Forelimb muscle (tissue), 1 donor: ENCODE results near the gene CIDEA. TPM values are rescaled to one million over a fixed set of nuclear protein-coding genes. Genes with fewer than 3 reads are reported as not detected.
"Not testable (repeated sequence)": the region's sequence is repeated elsewhere in the genome, so short reads cannot be mapped to it uniquely, and the experiment has no call there.

Experiments
- DNase-seq: peaks from one replicate; pipeline ENCODE4 v3.0.0-alpha.2; 2013; ENCODE audit warnings: low read depth
- polyA plus RNA-seq: library from polyadenylated mRNA; unstranded; fragments of 120-200 nt; gene quantifications from one replicate; pipeline ENCODE4 v1.2.1, GENCODE V29; 2013; ENCODE audit not compliant: insufficient read length

The CIDEA gene
- polyA plus RNA-seq, 1 donor, result not detected

DNA sequence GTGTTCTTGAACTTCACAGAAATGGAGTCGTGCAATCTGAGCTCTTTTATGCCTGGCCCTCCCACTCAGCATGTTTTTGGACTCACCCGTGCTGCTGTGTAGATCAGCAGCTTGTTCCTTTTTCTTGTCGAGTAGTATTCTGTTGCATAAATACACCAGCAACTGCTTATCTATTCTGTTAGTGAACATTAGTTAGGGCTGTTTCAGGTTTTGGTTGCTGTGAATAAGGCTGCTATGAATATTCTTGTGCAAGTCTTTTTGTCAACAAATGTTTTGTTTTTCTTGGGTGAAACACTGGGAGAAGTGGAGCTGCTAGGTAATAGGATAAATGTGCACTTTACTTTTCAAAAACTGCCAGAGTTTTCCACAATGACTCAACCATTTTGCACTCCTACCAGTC is 15.3 kb upstream of the CIDEA start:
- DNase-seq, result no peak

DNA sequence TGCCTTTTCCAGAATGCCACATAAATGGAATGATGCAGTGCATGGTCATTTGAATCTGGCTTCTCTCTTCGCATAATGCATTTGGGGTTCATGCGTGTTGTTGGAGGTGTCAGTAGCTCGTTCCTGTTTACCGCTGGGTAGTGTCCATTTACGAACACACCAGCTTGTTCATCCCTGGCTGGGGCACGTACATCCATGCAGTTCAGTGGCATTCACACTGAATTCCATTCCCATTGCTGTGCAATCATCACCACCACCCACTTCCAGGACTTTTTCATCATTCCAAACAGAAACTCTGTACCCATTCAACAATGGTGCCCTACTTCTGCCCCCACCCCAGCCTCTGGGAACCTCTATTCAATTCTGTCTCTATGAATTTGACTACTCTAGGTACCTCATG is 14.7 kb upstream of the CIDEA start:
- DNase-seq, result no peak

DNA sequence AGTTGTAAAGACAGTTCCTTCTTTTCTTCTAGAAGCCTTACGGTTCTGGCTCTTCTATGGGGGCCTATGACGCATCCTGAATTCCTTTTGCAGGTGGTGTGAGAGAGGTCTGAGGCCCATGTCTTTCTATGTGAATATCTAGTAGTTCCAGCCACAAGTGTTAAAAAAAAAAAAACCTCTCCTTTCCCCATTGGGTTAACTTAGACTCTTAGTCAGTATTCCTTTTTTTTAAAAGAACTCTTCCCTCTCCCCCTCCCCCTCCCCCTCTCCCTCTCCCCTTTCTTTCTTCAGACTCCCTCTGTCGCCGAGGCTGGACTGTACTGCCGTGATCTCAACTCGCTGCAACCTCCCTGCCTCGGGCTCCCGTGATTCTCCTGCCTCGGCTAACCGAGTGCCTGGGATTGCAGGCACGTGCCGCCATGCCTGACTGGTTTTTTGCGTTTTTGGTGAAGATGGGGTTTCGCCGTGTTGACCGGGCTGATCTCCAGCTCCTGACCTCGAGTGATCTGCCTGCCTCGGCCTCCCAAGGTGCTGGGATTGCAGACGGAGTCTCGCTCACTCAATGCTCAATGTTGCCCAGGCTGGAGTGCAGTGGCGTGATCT is 11.4 kb upstream of the CIDEA start:
- no peak for DNase-seq

DNA sequence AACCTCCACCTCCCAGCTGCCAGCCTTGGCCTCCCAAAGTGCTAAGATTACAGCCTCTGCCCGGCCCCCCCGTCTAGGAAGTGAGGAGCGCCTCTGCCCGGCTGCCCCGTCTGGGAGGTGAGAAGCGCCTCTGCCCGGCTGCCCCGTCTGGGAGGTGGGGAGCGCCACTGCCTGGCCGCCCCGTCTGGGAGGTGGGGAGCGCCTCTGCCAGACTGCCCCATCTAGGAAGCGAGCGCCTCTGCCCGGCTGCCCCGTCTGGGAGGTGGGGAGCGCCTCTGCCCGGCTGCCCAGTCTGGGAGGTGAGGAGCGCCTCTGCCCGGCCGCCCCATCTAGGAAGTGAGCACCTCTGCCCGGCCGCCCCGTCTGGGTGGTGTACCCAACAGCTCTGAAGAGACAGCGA is 10.9 kb upstream of the CIDEA start:
- DNase-seq, result not testable (repeated sequence)

DNA sequence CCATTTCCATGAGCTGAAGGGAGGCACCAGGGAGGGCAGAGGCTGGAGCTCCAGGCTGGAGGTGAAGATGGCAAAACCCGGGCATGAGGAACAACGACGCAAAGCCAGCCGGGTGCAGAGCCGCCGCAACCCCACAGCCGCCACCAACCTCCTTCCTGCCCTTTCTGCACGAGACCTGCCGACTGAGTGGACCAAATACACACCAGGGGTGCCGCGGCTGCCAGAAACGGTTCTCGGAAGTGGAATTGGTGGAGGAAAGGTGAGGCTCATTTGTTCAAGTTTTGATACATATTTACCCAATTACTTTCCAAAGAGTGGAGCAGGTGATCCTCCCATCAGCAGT is 8.4 kb upstream of the CIDEA start:
- no peak for DNase-seq

DNA sequence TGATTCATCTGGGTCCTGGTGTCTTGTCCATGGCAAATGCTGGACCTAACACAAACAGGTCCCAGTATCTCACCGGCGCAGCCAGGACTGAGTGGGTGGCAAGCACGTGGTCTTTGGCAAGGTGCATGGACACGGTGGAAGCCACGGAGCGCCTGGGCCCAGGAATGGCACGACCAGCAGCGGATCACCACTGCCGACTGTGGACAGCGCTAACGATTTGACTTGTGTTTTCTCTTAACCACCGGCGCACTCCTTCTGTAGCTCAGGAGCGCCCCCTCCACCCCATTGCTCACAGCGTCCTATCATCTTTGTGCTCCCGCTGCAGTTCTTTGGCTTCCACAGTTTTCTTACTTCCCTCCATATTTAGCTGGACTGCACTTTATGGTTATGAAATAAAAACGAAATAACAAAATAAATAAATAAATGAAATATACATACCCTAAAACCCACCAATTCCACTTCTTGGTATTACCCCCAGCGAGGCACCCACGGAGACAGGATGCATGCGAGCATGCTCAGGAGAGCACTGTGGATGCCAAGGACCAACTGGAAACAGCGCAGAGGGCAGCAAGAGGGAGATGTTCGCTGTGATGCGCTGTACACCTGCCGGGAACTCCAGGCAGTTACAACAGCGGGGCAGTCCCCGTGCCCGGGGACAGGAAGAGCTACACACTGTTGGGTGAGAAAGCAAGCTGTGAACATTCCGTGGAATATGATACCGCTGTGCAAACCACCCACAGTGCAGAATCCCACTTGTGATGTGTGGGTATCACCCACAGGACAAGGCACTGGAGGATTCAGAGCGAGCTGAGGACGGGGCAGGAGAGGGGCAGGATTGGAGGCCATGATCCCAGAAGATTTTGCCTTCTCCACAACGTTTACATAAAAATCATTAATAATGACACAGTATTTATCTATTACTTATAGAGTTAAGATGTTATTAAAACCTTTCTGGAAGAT is 7.0 kb upstream of the CIDEA start:
- no peak for DNase-seq

DNA sequence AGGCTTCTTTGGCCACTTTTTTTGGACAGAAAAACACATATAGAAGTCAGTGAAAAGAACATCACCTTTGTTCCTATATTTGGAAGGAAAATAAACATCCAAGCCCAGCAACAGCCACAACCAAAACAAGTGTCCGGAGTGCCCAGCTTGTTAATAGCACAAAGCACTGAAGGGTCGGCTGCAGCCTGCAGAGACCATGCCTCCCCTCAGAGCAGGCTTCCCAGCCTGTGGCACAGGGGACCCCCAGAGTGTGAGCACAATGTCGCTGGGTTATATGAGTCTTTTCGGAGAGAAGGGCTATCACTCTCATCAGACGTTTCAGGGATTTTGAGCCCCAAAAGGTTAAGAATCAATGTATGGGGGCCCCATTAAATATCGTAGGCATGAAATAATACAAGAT is 6.2 kb upstream of the CIDEA start:
- no peak for DNase-seq

DNA sequence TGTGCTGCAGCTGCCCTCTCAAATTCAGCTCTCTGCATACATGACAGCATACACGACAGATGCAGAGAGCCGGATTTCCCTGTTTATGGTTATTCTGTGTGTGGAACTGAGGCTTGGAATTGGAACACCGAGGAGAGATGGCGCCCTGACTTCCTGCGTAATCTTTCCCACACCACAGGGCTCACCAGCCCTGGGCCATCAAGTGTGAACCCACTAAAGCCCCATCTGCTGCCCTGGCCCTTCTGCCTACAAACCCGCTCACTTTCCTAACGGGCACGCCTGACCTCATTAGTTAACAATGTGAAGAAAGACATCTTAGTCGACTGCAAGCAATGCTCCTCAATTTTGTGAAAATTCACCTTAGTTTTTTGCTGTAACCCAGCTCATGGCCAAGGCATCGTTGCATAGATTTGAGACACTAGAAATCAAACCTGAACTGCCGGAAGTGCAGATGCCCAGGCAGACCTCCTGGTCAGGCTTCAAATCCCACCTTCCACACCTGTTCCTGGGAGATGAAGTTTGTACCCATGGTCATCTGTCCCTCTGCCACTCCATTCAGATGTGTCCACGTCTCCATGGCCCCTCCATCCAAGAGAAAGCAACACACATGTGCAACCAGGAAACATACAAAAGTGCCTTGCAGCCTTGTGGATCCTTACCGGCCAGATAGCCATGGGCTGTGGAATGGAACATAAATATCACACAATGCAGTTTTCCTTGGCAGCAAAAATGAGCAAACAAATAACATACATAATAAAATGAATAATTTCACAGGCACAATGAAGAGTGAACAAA is 5.0 kb upstream of the CIDEA start:
- DNase-seq, result no peak

DNA sequence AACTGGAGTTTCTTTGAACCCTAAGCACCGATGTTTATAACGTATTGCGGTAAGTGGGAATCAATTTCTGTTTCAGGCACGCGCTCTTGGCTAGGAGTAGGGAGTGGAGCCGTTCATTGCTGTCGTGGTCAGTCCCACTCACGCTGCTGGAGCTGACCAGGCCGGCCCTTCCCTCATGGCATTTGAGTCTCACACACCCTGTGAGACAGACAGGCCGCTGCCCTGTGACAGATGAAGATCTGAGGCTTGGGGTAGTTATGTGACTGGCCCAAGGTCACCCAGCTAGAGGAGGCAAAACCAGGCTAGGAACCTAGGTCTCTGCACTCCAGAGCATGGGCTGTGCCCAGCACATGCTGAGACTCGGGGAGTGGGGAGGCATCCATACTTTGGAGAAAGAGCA is 2.9 kb upstream of the CIDEA start:
- no peak for DNase-seq

DNA sequence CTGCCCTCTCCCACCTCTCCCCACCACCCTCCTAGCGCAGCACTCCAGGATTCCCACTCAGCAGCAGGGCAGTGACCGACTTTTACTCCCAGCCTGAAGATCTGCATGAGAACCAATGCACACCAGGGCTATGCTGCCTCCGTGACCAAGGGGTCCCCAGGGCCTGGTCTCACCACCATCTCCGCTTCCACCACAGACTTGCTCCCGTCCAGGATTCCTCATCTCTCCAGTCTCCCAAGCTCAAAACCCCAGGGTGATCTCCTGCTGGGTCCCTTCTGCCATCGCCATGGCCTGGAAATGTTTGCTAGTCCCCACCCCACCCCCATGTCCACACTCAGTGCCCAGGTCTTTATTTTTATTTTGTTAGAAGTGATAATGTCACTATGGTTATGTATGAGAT is 2.1 kb upstream of the CIDEA start:
- no peak for DNase-seq

DNA sequence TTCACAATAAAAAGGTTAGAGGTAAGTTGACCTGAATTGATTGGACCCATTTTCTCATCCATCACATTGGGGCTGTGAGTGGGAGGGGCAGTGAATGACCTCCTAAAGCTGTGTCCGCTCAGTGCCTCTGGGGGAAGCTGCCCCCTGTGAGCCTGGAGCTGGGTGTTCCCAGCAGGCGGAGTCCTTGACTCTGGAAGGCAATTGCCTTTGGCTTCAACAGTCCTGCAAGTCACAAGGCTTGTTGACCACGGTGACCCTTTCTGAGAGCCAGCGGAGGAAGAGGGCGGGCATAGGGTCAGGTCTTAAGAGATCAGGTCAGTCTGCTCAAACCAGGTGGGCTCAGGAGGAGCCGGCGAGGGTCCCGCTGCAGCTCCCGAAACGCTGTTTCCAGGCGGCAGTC is 1.1 kb upstream of the CIDEA start:
- no peak for DNase-seq

DNA sequence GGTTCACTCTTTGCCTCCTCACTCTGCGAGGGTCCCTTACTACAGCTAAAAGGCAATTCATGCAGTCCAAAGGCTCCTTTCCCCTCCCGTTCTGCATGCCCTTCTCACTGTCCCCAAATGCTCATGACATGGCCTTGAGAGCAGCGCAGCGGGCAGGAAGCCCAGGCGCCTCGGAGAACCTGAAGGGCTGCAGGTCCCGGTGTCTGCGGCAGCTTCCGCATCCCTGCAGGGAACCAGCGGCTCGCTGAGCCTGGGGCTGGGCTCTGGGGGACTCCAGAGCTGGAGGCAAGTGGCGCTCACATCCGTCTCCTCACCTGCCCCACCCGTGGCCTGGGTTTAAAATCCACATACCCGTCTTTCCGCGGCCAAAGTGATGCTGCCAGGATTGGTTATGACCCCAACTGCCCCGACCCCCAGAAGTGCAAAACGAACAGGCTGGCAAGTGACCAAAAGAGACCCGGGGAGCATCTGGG is 462 bp upstream of the CIDEA start:
- DNase-seq, result no peak

DNA sequence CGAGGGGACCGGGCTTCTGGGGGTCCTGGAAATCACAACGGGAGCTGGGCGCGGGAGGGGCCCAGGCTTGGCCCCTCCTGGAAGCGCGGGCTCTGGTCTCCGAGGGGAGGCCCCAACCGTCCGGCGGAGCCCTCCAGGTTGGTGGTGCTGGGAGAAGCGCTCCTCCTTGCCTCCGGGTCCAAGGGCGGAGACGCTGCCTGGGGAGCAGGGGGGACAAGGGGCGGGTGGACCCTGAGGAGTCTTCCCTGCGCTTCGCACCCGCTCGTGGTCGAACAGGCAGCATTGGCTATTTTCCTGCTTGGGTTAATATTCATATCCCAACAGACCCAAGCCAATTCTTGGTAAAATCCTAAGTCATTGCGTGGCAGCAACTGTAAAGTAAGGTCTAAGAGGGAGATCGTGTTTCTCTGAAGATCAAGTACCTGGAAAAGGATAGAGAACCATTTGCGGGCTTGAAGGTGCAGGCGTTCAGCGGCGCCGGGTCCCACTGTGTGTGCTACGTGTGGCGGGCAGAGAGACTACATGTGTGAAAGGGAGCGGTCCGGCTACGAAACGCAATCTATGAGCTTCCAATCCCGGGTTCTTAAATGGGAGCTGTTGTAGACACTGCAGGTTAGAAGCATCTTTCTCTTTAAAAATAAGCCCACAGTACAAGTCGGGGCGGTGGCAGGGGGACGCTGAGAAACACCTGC is 805 bp downstream of the CIDEA start:
- DNase-seq, result no peak

DNA sequence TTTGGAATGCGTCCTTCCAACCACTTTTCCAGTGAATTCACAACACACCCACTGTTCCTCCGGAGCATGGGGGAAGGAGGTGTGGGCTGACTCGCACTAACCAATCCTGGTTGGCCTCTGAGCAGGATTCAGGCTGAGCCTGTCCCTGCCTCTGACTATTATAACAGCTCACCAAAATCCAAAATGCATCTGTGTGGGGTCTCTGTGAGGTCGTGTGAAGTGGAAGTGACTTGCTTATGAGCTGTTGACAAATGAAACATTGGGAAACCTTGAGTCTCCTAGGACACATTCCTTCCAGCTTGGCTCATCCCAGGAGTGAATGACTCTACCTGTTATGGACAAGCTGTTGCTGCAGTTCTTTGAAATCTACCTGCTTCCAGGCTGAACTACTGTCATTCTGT is 1.5 kb downstream of the CIDEA start:
- DNase-seq, result no peak

DNA sequence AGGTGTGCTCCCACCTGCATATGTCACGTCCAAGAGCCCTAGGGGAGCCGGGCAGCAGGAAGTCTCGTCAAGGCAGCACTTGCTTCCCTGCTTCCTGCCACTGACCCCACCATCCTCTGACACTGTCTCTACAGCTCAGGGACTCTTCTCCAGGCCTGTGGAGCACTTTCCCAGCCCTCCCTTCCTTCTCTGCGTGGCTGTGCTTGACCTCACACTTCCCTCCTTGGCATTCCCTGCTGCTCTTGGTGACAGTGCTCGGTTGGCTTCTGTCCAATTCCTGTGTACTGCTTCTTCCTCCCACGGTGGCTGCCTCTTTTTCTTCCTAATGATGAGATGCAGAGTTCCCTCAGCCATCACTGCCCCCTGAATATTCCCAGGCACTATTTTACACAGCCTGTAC is 2.8 kb downstream of the CIDEA start:
- no peak for DNase-seq

DNA sequence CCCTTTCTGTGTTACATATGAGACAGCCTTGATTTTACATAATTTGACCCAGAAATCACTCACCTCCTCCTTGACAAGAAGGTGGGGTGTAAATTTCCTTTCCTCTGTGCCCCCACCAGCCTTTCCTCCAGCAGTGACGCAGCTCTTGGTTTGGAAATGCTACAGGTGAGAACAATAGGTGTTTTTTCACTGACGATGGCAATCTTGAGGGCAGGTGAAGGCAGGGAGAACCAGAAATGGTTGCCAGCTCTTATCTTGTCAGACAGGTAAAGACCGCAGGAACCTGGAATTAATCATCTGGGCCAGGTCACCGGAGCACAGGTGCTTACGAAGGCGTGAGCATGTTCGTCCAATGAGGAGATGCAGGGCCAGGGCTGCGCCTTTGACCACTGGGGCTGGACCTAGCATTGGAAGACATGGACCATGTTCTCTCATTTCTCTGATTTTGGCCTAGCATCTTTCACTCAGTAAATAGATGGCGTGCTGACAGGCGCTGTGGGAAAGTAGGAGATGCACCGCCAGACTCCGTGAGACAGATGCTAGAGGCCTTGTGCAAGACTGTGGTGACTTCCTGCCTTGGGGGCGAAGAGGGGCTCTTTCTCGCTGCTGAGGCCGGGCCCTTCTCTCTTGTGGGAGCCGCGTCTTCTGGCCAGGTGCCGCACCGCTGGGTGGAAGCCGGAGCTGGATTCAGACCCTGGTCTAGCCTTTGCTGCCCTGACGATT is 4.0 kb downstream of the CIDEA start:
- DNase-seq, result no peak

DNA sequence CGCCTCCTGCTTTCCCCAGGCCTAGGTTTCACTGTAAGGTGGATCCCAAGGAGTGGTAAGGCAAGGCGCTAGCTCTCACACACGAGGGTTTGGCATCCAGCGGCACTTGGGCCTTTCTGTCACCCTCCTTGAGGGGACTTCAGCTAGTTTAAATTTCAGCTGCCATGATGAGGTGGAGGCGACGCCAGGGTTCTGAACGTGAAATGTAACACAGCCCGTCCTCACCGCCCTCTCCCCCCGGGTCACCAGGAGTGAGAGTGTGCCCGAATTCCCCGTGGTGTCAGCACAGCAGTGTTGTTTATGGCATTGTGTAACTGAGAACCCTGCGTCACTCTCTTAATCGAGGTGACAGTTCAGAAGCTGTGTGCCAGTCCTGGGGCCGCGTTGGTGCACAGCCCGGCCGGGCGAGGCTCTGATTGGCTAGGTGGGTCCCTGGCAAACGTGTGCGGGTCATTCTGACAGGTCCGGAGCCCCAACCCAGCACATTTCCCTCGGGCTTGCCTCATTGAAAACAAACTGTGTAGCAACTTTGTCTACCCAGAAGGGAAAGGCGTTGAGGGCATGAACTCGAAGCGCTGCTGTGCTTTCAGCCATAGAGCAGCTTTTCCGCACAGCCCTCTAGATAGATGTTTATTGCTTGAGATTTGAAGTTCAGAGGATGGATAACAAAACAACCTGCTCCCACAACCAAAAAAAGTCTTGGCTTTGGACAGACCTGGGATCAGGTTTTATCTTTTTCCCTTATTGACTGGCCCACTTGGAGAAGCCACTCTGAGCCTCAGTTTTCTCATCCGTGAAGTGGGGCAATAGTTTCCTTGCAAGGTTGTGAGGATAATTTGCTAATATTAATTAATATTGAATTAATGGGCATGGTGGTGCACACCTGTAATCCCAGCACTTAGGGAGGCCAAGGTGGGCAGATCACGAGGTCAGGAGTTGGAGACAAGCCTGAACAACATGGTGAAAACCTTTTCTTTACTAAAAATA is 4.9 kb downstream of the CIDEA start:
- no peak for DNase-seq

DNA sequence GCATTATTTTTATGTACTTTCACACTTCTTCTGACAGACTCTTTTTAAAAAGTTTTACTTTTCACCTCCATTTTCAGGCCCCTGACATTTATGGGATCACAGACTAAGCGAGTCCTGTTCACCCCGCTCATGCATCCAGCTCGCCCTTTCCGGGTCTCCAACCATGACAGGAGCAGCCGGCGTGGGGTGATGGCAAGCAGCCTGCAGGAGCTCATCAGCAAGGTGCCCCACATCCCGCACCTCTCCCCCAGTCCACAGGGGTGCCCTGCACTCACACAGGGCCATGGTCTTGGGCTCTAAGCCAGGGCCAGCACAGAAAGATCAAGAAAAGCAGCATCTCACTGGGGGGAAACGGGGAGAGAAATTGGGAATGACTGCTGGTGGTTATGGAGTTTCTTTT is 8.6 kb downstream of the CIDEA start:
- no peak for DNase-seq

DNA sequence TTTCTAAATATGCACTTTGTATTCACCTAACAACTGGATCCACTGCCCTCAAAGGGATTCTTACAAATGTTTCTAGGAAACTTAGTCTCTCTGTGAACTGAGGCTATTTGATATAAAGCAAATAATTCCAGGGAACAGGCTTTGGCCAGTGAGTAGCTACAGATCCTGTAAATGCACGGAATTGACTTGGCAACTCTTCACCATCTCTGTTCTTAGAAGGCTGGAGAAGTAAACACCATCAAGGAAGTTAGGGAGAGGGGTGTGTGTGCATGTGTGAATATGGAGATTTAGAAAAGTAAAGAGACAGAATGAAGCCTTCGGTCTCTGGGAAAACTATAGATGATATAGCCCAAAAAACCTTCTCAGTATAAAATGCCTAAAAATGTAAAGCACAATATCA is 10.7 kb downstream of the CIDEA start:
- DNase-seq, result no peak
